Right lobe of liver (tissue), 4 donors: ENCODE results near the gene PLSCR1.

Experiments
- POLR2A ChIP-seq: fragments of 450-650 bp; IDR thresholded peaks from one replicate; pipeline ENCODE4 v1.6.1; 2017; ENCODE audit warnings: antibody characterized with exemption, mild to moderate bottlenecking
- TF ChIP-seq, protein P1 (sequence below), 4 donors: fragments of 200-600 bp in 3 of 4; fragments of 450-650 bp in 1 of 4; IDR thresholded peaks; one replicate each; pipeline versions ENCODE4 v1.5.1 to v1.8.0; 2016 to 2022; ENCODE audit warnings: antibody characterized with exemption in 4 of 4, mild to moderate bottlenecking in 2 of 4
- donor health status: DM: no; HTN: no; CAD: no.
- donor health status: DM: no; HTN: no; CAD: no.
- donor health status: DM: no; HTN: yes; CAD: no.

- TF ChIP-seq, protein P1, sequence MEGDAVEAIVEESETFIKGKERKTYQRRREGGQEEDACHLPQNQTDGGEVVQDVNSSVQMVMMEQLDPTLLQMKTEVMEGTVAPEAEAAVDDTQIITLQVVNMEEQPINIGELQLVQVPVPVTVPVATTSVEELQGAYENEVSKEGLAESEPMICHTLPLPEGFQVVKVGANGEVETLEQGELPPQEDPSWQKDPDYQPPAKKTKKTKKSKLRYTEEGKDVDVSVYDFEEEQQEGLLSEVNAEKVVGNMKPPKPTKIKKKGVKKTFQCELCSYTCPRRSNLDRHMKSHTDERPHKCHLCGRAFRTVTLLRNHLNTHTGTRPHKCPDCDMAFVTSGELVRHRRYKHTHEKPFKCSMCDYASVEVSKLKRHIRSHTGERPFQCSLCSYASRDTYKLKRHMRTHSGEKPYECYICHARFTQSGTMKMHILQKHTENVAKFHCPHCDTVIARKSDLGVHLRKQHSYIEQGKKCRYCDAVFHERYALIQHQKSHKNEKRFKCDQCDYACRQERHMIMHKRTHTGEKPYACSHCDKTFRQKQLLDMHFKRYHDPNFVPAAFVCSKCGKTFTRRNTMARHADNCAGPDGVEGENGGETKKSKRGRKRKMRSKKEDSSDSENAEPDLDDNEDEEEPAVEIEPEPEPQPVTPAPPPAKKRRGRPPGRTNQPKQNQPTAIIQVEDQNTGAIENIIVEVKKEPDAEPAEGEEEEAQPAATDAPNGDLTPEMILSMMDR (IDR thresholded peaks at IDR 0.05), result no peak
- no peak for TF ChIP-seq POLR2A
Observed at GRCh38 chr3:146502887-146503460, 41.4 kb downstream of the PLSCR1 start.
